Lower leg skin (tissue), 4 donors: ENCODE data around the gene EXOC5. TPM values are rescaled to one million over a fixed set of nuclear protein-coding genes. Genes with fewer than 3 reads are reported as not detected.

ENCODE experiments used
- DNase-seq, 2 donors: peaks; one replicate each; pipeline ENCODE4 v3.0.0-alpha.2; 2019; ENCODE audit warnings: low spot score in 2 of 2
- H3K4me3 ChIP-seq: fragments of 200-600 bp; sonication (generic); 2 replicates; pipeline ENCODE4 v1.5.1; 2017; ENCODE audit warnings: mild to moderate bottlenecking, low read depth; ENCODE audit not compliant: poor library complexity, severe bottlenecking
- POLR2A ChIP-seq, 2 donors: fragments of 450-650 bp; IDR thresholded peaks; one replicate each; pipeline ENCODE4 v1.6.1; 2016 to 2017; ENCODE audit warnings: antibody characterized with exemption in 2 of 2, mild to moderate bottlenecking in 1 of 2, moderate library complexity in 1 of 2
- whole genome bisulfite sequencing, 2 donors: methylation state at CpG; one replicate each; pipeline ENCODE4 v1.1.5; 2018; 5-methylcytosine and 5-hydroxymethylcytosine counted together
- intact Hi-C: fragments of 100-400 bp; cut with DNase I; formaldehyde crosslinking; loops from one replicate; pipeline ENCODE4 v1.15.0; 2023; ENCODE audit warnings: low total_unique reads
- total RNA-seq, 4 donors: library from RNA; depleted of rRNA; stranded (reverse); fragments of >200 nt; gene quantifications; one replicate each; pipeline ENCODE4 v1.1.0, GENCODE V29; 2016
- TF ChIP-seq, protein P1 (sequence below), 3 donors: fragments of 450-650 bp; IDR thresholded peaks; one replicate each; pipeline ENCODE4 v1.5.1; 2016; ENCODE audit warnings: antibody characterized with exemption in 3 of 3, mild to moderate bottlenecking in 3 of 3, moderate library complexity in 2 of 3

The EXOC5 gene
- total RNA-seq, 4 donors from 2014 or later, result 25.1 to 38.9 (median 33.7) TPM

DNA sequence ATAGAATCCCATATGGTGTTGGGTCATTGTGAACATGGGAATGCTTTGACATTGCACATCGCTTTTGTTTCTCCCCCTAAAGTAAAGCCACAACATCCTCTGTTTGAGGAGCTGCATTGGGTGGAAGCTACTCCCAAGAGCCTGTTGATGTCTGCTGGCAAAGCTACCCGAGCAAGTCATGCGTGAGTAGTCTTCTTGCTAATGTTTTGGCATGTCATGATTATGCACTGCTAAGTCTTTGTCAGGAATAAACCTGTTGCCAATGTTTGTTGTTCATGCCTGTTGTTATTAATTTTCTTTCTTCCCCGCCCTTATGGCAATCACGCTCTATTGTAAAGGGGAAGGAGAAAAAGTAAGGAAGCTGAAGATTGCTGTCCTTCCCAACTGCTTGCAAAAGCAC lies 97.3 kb downstream of the EXOC5 start:
- WGBS, 2 donors, result 48 to 49% methylated on average over 5 of the region's 5 CpGs
- TF ChIP-seq, protein P1, sequence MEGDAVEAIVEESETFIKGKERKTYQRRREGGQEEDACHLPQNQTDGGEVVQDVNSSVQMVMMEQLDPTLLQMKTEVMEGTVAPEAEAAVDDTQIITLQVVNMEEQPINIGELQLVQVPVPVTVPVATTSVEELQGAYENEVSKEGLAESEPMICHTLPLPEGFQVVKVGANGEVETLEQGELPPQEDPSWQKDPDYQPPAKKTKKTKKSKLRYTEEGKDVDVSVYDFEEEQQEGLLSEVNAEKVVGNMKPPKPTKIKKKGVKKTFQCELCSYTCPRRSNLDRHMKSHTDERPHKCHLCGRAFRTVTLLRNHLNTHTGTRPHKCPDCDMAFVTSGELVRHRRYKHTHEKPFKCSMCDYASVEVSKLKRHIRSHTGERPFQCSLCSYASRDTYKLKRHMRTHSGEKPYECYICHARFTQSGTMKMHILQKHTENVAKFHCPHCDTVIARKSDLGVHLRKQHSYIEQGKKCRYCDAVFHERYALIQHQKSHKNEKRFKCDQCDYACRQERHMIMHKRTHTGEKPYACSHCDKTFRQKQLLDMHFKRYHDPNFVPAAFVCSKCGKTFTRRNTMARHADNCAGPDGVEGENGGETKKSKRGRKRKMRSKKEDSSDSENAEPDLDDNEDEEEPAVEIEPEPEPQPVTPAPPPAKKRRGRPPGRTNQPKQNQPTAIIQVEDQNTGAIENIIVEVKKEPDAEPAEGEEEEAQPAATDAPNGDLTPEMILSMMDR (IDR thresholded peaks at IDR 0.05), result no peak
- no peak for TF ChIP-seq POLR2A (IDR thresholded peaks at IDR 0.05)
- no peak overlapping the region for H3K4me3 ChIP-seq
- intact Hi-C loops, result no loop called here
- DNase-seq, result no peak

DNA sequence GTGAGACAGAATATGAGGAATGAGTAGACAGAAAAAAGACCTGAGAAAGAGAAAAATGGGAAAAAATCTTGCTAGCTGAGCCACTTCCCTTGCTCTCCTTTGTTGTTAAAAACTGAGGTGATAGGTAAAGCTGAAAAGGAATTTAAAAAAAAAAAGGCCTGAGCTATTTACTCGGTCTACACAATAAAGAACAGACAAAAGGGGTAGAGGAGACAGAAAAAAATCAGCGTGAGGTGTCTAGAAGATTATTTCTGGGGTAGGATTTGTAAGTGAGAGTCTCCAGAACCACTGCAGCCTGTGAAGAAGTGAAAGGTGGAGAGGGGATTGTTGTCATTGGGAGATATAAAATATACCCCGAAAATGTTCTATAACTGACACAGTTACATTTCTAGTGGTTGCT lies 98.8 kb downstream of the EXOC5 start:
- TF ChIP-seq, protein P1 (IDR thresholded peaks at IDR 0.05), result no peak
- TF ChIP-seq POLR2A (IDR thresholded peaks at IDR 0.05), result no peak
- H3K4me3 ChIP-seq, result no peak overlapping the region
- DNase-seq, result no peak
- intact Hi-C loops, result no loop called here
- WGBS, 2 donors, result 72 to 79% methylated on average over 3 of the region's 3 CpGs

DNA sequence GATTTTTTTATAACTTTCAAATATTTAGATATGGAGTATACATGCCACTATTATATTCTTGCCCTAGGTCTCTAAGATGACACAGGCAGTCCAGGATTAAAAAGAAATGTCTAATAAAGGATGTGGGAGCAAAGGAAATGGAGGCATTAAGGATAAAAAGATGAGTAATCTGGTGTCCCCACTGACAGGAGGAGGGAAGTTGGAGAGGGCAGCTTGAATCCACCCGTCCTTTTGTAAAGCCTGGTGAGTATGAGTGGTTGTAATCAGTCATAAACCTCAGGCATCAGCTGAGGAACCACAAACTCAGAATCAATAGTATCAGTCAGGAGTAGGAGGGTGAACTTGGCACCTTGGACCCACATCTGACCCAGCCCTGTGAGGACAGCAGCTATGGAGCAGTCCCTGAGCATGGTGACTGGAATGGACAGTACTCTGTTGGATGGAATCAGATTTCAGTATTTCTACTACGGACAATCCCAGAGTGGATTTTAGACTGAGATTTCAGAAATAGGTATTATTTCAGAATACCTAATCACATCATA lies 100.5 kb downstream of the EXOC5 start:
- WGBS, 2 donors, result 72% methylated on average over 2 of the region's 2 CpGs
- no peak for DNase-seq
- TF ChIP-seq POLR2A (IDR thresholded peaks at IDR 0.05), result no peak
- H3K4me3 ChIP-seq, result no peak overlapping the region
- intact Hi-C loops, result no loop called here

DNA sequence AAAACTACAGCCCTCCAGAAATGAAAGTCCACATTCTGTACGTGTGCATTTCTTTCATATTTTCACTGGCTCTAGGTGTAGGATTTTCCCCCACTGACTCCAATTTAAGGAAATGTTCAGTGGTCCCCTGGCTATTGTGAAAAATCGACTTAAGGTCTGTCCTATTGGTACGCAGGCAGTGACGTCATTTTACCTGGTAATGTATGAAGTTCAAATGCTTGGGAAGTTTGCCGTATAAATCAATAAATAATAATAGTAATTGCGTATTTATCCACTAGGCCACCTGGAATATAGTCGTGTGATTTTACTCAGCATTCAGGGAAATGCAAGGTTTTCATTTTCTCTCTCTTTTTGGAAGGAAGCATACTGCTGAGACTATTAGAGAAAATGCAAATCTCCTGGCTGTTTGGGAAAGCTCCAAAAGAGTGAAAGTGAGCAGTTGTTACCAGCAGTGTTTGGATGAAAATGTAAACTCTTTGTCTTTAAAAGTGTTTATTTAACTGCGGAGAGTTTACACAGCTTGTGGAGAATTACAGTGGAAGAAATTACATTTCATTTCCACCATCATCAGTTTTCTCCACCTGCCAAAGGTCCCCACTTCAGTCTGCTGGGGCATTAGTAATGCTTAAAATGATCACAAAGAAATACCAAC lies 107.0 kb downstream of the EXOC5 start:
- TF ChIP-seq, protein P1 (IDR thresholded peaks at IDR 0.05), result no peak
- TF ChIP-seq POLR2A (IDR thresholded peaks at IDR 0.05), result no peak
- no peak overlapping the region for H3K4me3 ChIP-seq
- 72 to 78% methylated on average over 8 of the region's 8 CpGs for WGBS, 2 donors
- DNase-seq, result no peak
- intact Hi-C loops, result no loop called here

DNA sequence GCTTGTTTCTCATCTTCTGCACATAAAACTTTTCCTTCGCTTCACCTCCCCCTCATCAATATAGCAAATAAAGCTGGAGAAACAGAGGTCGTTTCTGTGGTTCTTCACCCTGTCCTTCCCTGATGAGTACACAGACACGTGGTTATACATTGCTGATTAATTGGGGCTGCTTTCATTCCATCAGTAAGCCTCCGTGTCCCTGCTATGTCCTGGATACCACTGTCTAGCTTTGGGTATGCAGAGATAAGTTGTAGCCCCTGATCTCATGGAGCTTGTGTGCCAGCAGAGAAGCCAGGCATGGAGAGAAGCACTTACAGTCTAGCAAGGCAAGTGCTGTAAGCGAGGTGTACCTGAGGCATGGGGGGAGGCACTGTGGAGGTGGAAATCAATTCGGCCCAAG lies 108.4 kb downstream of the EXOC5 start:
- no peak for DNase-seq
- intact Hi-C loops, result no loop called here
- WGBS, 2 donors, result 74 to 83% methylated on average over 6 of the region's 6 CpGs
- H3K4me3 ChIP-seq, result no peak overlapping the region
- no peak for TF ChIP-seq POLR2A (IDR thresholded peaks at IDR 0.05)
- TF ChIP-seq, protein P1 (IDR thresholded peaks at IDR 0.05), result no peak

DNA sequence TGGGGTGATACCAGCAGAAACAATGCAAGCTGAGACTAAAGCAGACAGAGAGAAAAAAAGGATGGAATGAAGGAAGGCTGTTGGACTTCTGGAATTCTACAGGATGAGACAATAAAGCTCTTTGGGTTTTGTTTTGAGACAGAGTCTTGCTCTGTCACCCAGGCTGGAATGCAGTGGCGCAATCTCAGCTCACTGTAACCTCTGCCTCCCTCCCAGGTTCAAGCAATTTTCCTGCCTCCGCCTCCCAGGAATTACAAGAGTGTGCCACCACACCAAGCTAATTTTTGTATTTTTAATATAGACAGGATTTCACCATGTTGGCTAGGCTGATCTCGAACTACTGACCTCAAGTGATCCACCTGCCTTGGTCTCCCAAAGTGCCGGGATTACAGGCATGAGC lies 115.4 kb downstream of the EXOC5 start:
- intact Hi-C loops, result no loop called here
- no peak for DNase-seq
- TF ChIP-seq, protein P1 (IDR thresholded peaks at IDR 0.05), result no peak
- no peak for TF ChIP-seq POLR2A (IDR thresholded peaks at IDR 0.05)
- 88 to 92% methylated on average over 4 of the region's 4 CpGs for WGBS, 2 donors
- no peak overlapping the region for H3K4me3 ChIP-seq

Other genes with a start within 250 kb of the EXOC5 start
- gene AP5M1, start 66 bp upstream of the EXOC5 start, total RNA-seq, result 10 to 100 TPM; 18.5 to 40.2 (median 23.0) TPM
- gene NAA30, start 121.7 kb upstream of the EXOC5 start, total RNA-seq, result 10 to 100 TPM; 13.1 to 16.0 (median 14.9) TPM
- not detected for gene CCDC198, start 225.0 kb upstream of the EXOC5 start, total RNA-seq